Head of caudate nucleus (tissue), 42 donors: ENCODE data around the gene TRIM26.

Experiments used
- DNase-seq, 42 donors: peaks; one replicate each; pipeline versions ENCODE4 v3.0.0 to v3.0.0-alpha.2; 2020 to 2021; ENCODE audit warnings: mixed read lengths in 7 of 42
- intact Hi-C: fragments of 100-400 bp; cut with DNase I; formaldehyde crosslinking; loops from one replicate; pipeline ENCODE4 v1.15.0; 2022

Gene TRIM26

DNA sequence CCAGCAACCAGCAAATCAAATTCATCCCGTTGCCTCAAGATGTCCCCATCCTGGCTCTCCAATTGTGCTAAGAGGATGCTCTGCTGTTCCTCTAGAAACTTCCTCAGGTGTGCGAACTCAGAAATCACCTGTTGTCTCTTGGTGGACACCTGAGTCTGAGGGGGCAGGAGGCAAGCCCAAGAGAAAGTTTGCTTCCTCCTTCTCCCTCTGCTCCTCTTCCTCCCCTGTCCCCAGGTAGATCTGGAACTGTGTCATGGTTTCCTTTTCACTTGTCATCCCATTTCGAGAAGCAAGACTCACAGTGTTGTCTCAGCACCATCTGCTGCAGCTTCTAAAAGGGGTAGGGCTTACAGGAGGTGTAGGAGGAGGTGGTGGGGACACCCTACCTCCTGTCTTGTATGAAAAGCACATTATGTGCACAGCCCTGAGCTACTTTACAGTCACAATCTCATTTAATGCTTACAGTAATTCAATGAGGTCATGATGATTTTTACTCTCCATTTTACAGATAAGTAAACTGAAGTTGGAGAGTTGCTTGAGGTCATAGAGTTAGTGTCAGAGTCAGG is 54.6 kb downstream of the TRIM26 start:
- intact Hi-C loops, result no loop called here

DNA sequence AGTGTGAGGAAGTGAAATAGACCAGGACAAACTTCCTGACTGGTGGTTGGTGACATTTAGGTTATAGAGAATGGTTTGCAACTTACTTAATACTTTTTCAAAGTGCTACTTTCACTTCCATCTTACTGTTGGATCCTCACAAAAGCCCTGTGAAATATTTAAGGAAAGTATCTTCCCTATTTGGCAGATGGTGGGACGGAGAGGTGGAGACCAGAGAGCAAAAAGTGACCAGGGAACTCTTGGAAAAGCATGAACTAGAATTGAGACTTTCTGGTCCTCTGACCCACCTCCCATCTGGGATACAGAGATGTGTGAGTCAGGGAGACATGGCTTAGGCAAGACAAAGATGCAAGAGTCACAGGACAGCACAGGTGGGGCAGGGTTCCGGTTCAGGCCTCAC is 55.2 kb downstream of the TRIM26 start:
- DNase-seq, result no peak
- intact Hi-C loops, result no loop called here

More for the DNA sequence above, 54.6 kb downstream of the TRIM26 start:
- DNase-seq, result no peak

GRCh38 chr6:30157581-30157980 is 55.6 kb downstream of the TRIM26 start:
- intact Hi-C loops, result no loop called here

GRCh38 chr6:30156774-30157173 is 56.4 kb downstream of the TRIM26 start:
- no peak for DNase-seq
- intact Hi-C loops, result no loop called here

More at GRCh38 chr6:30157581-30157980, 55.6 kb downstream of the TRIM26 start:
- no peak for DNase-seq

- intact Hi-C loops, result no loop called here
- DNase-seq, result no peak
These were observed 57.0 kb downstream of the TRIM26 start for GRCh38 chr6:30156262-30156599.

DNA sequence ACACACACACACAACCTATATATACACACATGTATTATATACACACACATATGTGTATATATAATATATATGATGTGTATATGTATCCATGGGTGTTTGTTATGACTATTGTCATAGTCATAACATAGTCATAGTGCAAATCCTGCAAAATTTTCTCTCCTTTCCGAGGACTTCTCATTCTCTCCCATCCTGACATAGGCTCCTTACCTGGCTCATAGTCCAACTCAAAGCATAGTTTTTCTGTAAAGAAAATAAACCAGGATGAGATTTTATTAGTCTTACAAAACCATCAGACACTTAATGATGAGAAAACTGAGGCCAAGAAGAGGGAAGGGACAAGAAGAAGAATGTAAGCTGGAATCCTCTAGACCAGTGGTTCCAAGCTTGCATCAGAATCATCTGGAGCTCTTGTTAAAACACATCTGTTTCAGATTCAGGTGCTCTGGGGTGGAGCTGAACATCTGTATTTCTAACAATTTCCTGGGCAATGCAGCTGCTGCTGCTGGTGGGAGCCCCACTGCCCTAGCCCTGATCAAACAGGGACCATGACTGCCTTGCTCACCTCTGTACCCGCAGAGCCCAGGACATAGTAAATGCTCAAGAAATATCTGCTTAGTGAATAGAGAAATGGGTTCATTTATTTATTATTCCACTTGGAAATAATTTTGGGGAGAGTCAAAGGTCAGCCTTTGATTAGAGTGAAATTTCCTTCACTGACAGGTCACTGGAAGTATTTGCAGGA is 57.5 kb downstream of the TRIM26 start:
- intact Hi-C loops, result no loop called here
- no peak for DNase-seq

DNA sequence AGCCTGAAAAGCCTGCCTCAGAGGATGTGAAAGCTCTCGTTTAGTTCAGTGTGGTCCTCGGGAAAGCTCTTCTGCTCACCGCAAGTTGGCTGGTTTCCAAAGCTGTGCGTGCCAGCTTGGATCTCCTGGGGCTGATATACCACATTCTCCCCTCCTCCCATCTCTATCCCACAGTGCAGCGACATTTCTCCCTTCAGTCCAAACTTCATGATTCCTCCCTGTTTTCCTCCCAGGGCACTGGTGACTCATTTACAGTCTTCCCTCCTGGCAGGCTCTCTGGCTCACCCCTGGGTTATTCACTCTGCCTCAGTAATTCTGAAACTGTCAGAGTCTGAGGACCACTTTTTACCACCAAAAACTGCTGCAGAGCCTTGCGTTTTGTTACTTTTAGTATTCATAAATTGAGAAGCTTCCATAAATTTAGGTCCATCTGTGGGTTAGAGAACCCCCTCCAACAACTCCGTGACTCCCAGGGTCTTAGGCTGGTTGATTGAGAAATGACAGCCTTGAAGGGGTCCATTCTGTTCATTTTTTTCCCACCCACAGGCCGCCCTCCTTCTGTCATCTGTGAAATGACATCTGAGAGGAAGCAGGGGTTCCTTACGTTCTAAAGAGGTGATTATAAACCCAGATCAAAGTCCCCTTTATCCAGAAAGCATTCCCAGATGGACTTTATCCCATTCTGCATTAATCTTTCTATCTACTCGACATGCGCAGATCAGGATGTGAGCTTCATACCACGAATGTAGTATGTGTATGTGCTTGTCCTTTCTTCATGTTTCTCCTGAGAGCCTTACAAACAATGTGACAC is 58.3 kb downstream of the TRIM26 start:
- no peak for DNase-seq
- intact Hi-C loops, result no loop called here

- intact Hi-C loops, result no loop called here
- no peak for DNase-seq
These were observed 59.1 kb downstream of the TRIM26 start for GRCh38 chr6:30154061-30154460.

- intact Hi-C loops, result no loop called here
- no peak for DNase-seq
These were observed 60.1 kb downstream of the TRIM26 start for GRCh38 chr6:30152910-30153610.

DNA sequence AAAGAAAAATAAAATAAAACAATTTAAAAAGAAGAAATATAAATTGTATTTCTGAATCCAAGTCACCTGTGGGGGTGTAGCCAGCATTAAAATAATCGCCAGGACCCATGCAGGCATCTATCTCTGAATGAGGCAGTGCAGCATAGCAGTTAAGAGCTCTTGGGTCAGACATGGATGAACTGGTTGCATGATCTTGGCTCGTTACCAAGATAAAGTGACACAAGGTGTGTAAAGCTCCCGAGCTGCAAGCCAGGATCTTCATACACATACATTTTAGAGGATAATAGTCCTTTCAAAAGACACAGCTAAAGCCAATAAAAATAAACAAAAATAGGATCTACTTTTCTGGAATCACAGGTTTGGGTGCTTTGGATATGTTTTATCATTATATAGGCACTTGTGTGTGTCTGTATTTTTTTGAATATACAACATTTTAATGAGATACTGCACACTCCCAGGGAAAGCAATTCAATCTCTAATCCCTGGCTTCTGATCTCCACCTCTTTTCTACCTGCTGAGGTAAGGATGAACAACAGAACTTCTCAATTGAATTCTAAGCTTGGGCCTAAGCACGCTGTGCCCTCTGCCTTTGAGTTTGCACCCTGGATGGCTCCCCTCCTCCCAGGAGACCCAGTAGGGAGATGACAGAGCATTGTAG is 61.1 kb downstream of the TRIM26 start:
- intact Hi-C loops, result no loop called here
- no peak for DNase-seq

- no peak for DNase-seq
- intact Hi-C loops, result no loop called here
These were observed 61.6 kb downstream of the TRIM26 start for GRCh38 chr6:30151580-30151979.

DNA sequence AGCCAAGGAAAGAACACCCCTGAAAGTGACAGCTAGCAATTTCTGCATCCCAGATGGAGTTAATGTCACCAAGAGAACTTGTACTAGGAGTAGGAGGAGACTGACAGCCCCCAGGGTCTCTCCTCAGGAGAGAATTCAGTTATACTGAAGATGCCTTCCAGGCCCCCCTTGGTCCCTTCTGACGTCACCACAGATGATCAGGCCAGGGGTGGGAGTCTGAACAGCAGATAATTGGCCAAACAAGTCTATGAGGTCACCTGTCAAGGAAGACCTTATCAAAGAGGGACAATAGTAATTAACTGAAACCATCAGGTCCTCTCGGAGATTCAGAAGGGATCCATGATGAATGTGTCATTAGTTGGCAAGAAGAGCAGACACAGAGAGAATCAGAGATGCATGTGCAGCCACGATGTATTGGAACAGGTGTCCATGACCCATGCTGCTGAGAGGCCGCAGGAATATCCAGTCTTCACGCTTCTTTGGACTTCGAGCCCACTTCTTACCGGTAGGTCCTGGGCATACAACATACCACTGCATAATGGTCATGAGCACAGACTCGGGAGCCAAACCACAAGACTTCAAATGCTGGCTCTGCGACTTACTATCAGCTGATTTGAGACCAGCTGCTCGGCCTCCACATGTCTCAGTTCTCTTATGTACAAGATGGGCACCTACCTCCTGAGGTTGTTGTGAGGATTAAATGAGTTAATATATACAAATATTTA is 62.4 kb downstream of the TRIM26 start:
- peak in 1 of 42 donors; percentile 24 for DNase-seq
- intact Hi-C loops, result no loop called here

DNA sequence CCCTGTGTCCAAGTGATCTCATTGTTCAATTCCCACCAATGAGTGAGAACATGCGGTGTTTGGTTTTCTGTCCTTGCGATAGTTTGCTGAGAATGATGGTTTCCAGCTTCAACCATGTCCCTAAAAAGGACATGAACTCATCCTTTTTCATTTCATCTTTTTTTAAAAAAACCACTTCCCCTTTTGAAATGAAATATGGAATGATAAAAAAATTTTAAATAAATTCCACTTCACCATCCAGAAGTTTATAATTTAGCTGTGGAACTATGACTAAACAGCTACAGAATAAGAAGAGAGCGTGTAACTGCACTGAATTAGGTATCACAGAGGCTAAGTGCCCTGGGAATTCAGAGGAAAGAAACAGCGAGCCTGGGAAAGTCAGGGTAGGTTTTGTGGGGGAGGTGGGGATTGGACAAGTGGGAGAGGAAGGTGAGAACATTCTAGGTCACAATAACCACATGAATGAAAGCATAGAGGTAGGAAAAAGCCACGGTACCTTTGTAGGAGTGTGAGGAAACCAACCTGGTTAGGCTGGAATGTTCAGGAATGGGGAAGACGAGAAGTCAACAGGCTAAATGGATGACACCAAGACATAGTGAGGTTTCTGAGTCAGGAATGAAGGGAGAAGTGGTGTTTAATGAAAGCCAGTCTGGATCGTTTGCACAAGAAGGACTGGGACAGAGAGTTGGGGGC is 63.2 kb downstream of the TRIM26 start:
- intact Hi-C loops, result no loop called here

GRCh38 chr6:30149234-30149633 is 64.0 kb downstream of the TRIM26 start:
- intact Hi-C loops, result no loop called here
- DNase-seq, result peak in 1 of 42 donors; percentile 1

More for the DNA sequence above, 63.2 kb downstream of the TRIM26 start:
- DNase-seq, result no peak

DNA sequence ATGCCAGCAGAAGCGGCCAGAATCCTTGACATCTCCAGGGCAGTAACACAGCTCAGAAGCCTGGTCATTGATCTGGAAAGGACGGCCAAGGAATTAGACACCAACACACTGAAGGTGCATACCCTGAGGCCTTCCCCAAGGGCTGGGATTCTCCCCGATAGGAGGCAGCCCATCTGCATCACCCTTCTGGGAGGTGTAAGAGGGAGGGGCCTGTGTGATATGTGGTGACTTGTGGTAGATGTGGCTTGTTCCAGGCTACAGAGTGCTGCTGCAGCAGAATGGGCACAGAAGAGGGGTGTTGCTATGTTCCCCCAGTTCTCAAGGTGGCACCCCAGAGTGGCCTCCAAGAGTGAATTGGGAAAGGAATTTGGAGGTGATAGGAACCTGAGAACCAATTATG is 66.1 kb downstream of the TRIM26 start:
- DNase-seq, result peak in 1 of 42 donors; percentile 14
- intact Hi-C loops, result no loop called here

DNA sequence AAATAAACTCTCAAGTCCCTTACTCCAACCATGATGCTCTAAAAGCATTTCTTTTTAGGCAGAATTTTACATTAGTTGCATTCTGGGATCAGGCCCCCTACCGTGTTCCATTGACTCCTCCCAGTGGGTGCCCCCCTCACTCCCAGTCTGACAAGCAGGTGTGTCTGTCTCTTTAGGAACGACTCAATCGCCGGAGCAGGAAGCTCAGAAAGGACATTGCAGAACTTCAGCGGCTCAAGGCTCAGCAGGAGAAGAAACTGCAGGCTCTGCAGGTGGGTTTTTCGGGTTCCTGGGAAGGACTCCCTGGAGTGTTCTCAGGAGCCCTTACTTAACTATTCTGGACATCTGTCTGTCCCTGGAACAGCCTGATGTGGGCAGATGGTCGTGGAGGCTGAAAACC is 67.4 kb downstream of the TRIM26 start:
- intact Hi-C loops, result no loop called here
- DNase-seq, result peak in 1 of 42 donors; percentile 17

- DNase-seq, result peak in 1 of 42 donors; percentile 17
- intact Hi-C loops, result no loop called here
These were observed 68.4 kb downstream of the TRIM26 start for GRCh38 chr6:30144811-30145210.

DNA sequence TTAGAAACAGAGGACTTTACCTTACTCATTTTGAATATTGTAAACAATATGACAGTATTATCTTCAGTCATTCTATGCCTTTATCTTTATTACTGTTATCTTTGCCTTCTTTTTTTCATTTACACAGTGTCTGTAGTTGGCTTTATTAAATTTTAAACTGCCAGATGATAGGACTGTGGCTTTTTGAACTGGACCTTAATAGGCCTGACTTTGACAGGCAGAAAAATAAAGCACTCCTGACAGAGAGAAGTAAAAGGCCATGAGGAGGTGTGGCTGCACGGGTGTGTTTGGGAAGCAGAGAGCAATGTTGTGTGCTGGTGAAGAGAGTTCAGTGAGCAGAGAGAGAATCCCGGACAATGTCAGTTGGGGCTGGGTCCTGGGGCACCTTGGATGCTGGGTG is 69.4 kb downstream of the TRIM26 start:
- intact Hi-C loops, result no loop called here
- no peak for DNase-seq
